ENCODE measurements around the gene IQSEC1.

The IQSEC1 gene

DNA sequence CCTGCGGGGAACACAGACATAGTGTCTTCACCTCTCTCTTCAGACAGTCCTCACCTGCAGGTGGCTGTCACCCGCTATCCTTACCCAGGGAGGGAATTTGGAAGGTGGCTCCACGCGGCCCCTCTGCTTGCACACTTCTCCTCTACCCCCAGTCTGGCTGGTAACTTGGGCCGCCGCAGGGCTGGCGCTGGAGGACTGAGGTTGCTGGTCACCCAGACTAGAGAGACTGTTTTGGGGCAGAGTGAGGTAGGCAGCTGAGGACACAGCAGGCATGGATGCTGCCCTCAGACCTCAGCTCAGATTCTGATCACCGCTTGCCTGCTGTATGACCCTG lies 12.6 kb upstream of the IQSEC1 start:
- in situ Hi-C loops (cut with MboI; ENCODE audit: low sequenced_read_pairs, unreplicated experiment) = no loop called here
- DNase-seq (ENCODE audit: low spot score) = no peak
- TF ChIP-seq, protein P1, sequence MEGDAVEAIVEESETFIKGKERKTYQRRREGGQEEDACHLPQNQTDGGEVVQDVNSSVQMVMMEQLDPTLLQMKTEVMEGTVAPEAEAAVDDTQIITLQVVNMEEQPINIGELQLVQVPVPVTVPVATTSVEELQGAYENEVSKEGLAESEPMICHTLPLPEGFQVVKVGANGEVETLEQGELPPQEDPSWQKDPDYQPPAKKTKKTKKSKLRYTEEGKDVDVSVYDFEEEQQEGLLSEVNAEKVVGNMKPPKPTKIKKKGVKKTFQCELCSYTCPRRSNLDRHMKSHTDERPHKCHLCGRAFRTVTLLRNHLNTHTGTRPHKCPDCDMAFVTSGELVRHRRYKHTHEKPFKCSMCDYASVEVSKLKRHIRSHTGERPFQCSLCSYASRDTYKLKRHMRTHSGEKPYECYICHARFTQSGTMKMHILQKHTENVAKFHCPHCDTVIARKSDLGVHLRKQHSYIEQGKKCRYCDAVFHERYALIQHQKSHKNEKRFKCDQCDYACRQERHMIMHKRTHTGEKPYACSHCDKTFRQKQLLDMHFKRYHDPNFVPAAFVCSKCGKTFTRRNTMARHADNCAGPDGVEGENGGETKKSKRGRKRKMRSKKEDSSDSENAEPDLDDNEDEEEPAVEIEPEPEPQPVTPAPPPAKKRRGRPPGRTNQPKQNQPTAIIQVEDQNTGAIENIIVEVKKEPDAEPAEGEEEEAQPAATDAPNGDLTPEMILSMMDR (IDR thresholded peaks at IDR 0.05; ENCODE audit: borderline replicate concordance, control extremely low read depth, extremely low read depth, insufficient read depth, missing control alignments) = no peak

DNA sequence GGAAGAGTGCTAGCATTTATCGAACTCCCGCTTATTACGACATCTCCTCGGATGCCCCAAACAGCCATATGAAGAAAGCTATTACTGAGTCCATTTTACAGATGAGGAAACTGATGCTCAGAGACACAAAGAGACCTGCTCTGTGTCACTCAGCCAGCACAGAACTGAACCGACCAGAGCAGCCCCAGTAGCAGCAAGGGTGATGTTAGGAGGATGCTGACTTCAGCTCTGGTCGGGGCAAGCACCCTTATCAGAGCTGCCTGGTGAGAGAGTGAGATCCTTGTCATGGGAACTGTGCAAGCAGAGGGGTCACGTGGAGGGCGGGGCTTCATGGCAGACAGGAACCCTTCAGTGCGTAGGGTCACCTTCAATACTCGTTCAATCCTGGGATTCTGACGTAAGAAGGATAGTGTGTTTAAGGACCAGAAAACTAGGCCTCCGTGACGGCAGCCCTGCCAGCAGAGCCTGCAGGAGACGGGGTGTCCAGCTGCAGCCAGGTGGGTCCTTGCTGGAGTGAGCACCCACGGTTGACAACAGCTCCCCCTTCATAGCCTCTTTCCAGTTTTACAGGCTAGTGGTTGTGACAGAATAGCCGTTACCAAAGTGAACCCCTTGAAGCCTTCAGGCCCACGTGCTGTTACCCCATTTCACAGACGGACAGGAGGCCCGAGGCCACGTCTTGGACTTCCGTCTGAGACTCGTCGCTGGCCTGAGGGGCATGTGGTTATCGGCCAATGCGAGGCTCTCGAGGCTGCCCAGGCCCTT lies 12.0 kb upstream of the IQSEC1 start:
- DNase-seq (ENCODE audit: low spot score) = no peak
- in situ Hi-C loops (cut with MboI; ENCODE audit: low sequenced_read_pairs, unreplicated experiment) = no loop called here
- TF ChIP-seq, protein P1 (IDR thresholded peaks at IDR 0.05; ENCODE audit: borderline replicate concordance, control extremely low read depth, extremely low read depth, insufficient read depth, missing control alignments) = no peak

DNA sequence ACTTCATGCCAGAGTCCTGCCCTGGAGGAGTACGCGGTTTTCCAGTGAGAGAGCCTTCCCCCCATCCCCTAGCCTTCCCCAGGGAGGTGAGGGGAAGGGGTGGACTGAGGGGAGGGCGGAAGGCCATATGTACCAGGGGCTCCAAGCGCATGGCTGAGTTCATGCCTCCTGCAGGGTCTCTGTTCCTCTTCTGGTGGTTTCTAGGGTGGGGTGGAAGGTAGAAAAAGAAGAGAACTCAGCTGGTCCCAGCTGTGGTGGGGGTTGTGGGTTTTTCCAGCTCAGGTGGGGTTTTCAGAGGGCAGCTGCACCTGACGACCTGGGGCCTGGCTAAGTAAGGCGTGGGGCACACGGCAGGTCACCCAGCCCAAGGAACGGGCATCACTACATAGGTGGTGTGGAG lies 10.7 kb upstream of the IQSEC1 start:
- TF ChIP-seq, protein P1 (IDR thresholded peaks at IDR 0.05; ENCODE audit: borderline replicate concordance, control extremely low read depth, extremely low read depth, insufficient read depth, missing control alignments) = no peak
- peak; percentile 56 for DNase-seq (ENCODE audit: low spot score)
- in situ Hi-C loops (cut with MboI; ENCODE audit: low sequenced_read_pairs, unreplicated experiment) = no loop called here

DNA sequence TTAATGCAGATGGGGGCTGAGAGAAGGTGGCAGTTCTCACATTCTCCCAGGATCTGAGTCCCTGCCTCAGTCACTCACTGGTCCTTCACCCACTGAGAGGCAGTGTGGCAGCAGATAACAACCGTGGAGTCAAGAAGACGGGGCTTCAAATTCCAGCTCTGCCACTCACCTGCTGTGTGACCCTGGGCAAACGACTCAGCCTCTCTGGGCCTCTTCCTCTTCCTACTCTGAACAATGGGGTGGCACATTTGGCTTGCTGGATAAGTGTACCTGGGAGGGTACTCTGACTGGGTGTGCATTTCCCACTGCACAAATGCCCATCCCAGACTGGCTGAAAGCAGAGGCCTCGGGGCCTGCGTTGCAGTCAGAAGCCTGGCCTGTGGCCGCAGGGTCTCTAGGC lies 10.0 kb upstream of the IQSEC1 start:
- TF ChIP-seq, protein P1 (IDR thresholded peaks at IDR 0.05; ENCODE audit: borderline replicate concordance, control extremely low read depth, extremely low read depth, insufficient read depth, missing control alignments) = no peak
- DNase-seq (ENCODE audit: low spot score) = no peak
- in situ Hi-C loops (cut with MboI; ENCODE audit: low sequenced_read_pairs, unreplicated experiment) = no loop called here

GRCh38 chr3:13082677-13083076 lies 9.4 kb upstream of the IQSEC1 start:
- TF ChIP-seq, protein P1 (IDR thresholded peaks at IDR 0.05; ENCODE audit: borderline replicate concordance, control extremely low read depth, extremely low read depth, insufficient read depth, missing control alignments) = no peak
- in situ Hi-C loops (cut with MboI; ENCODE audit: low sequenced_read_pairs, unreplicated experiment) = no loop called here
- DNase-seq (ENCODE audit: low spot score) = no peak

DNA sequence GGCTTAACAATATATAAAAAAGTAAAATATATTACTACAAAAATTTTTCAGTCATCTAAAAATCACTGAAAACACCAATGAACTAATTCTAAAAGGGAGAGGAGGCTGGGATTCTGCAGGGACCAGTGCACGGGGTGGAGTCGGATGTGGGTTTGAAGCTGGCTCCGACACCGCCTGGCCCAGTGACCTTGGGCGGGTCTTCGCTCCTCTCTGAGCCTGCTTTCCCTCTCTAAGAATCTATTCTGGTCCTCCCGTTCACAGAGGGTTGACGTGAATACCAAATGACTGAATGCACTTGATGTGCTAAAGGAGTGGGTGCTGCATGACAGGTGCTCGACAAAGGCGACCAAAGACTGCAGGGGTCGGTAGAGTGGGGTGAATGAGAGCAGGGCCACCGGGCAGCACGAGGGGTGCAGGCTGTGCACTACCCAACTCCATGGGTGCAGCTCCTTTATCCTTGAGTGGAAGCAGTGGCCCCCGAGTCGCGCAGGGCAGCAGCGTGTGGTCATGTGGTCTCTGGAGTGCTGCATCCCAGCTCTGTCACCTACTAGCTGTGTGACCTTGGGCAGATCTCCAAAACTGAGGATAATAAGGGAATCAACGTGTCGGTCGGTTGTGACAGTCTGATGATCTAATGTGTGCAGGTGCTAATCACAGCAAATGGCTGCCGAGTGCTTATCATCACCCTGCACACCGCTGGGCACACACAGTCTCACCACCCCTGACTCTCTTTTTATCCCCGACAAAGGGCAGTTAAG lies 8.6 kb upstream of the IQSEC1 start:
- in situ Hi-C loops (cut with MboI; ENCODE audit: low sequenced_read_pairs, unreplicated experiment) = no loop called here
- DNase-seq (ENCODE audit: low spot score) = no peak
- TF ChIP-seq, protein P1 (IDR thresholded peaks at IDR 0.05; ENCODE audit: borderline replicate concordance, control extremely low read depth, extremely low read depth, insufficient read depth, missing control alignments) = no peak

All from GM13976 (cell line).